ENCODE measurements around the gene ALDH1A2.

The ALDH1A2 gene

DNA sequence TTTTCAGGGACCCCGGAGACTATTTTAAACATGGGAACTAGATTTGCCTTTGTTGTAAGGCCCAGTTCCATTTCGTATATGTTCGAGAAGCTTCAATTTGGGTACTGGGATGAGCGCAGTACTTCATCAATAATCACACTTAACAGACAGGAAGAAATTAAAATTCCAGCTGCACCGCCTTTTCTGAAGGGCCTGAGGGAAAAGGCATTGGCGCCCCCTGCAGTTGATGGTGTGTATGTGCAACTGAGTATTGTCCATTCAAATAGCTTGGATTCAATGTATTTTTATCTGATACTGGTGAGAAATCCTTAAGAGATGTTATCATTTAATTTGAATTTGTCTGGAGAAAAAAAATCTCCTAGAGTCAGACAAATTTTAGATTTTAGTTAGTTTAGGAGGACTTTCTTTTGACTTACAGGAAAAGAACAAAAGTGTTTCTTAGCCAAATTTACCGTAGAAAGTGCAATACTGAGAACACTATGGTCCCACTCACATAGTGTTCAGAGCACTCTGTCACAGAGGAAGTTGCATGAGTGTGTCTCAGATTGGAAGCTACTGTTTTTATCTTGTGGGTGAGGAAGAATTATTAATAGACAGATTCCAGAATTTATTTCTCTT is 5.4 kb upstream of the ALDH1A2 start:
- peaks cover 4 to 52% (median 19%) of the 10 kb centered on the region in 5 experiments for H3K27me3 ChIP-seq (replicated peaks in 2 of 5; ENCODE audit: control insufficient read depth in 4 of 5, insufficient read depth in 5 of 5, low read length in 4 of 5)
- CTCF ChIA-PET, result interaction anchor here (0.8 to 3.1 kb wide), 19 partner anchors 9 to 520 kb away, joined by 3 to 20 read pairs (median 5); no protein-coding TSS in a partner anchor
- H3K4me3 ChIP-seq (ENCODE audit: control insufficient read depth in 1 of 7, extremely low read depth in 1 of 7, insufficient read depth in 4 of 7, low read depth in 2 of 7, low read length in 6 of 7), result no peak overlapping the region
- peak; percentile 48 to 69 (median 61) for DNase-seq
- peaks cover 0 to 6% (median 6%) of the 10 kb centered on the region in 4 experiments for H3K4me1 ChIP-seq (ENCODE audit: control extremely low read depth in 1 of 4, control insufficient read depth in 4 of 4, insufficient read depth in 4 of 4, low read length in 3 of 4)
- no peak overlapping the region for H3K27ac ChIP-seq (ENCODE audit: insufficient read depth in 1 of 2, low read depth in 1 of 2, low read length in 2 of 2, poor library complexity in 1 of 2, severe bottlenecking in 2 of 2)
- POLR2A ChIA-PET, result no interaction called here
- 60% methylated on average over 5 of the region's 7 CpGs for WGBS (ENCODE audit: insufficient coverage)
- H3K36me3 ChIP-seq (ENCODE audit: control insufficient read depth in 4 of 4, insufficient read depth in 4 of 4, low read length in 3 of 4), result no peaks in the 10 kb centered on the region
- H3K9me3 ChIP-seq (ENCODE audit: control extremely low read depth in 1 of 5, control insufficient read depth in 4 of 5, insufficient read depth in 2 of 5, low read depth in 1 of 5, low read length in 4 of 5), result no peaks in the 10 kb centered on the region

DNA sequence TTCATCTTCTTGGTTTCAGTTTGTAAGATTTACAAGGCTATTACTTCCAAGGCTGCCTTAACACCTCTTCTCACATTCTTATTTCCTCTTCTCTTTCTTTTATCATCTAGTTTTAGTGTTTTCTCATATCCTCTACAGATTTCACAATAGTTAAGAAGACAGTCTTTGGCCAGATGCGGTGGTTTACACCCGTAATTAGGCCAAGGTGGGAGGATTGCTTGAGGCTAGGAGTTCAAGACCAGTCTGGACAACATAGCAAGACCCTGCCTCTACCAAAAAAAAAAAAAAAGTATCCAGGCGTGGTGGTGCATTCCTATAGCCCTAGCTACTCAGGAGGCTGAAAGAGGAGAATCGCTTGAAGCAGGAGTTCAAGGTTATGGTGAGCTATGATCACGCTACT is 3.5 kb upstream of the ALDH1A2 start:
- ChIA-PET CTCF (interaction anchor here (0.6 to 3.1 kb wide), 10 partner anchors 10 to 336 kb away, joined by 3 to 20 read pairs (median 6); no protein-coding TSS in a partner anchor), POLR2A (no interaction called here)
- no peak overlapping the region for H3K4me3 ChIP-seq (ENCODE audit: control insufficient read depth in 1 of 7, extremely low read depth in 1 of 7, insufficient read depth in 4 of 7, low read depth in 2 of 7, low read length in 6 of 7)
- H3K4me1 ChIP-seq (ENCODE audit: control extremely low read depth in 1 of 4, control insufficient read depth in 4 of 4, insufficient read depth in 4 of 4, low read length in 3 of 4), result peaks cover 0 to 14% (median 11%) of the 10 kb centered on the region in 4 experiments
- H3K36me3 ChIP-seq (ENCODE audit: control insufficient read depth in 4 of 4, insufficient read depth in 4 of 4, low read length in 3 of 4), result no peaks in the 10 kb centered on the region
- WGBS (ENCODE audit: insufficient coverage), result 100% methylated on average over 1 of the region's 5 CpGs
- no peaks in the 10 kb centered on the region for H3K9me3 ChIP-seq (ENCODE audit: control extremely low read depth in 1 of 5, control insufficient read depth in 4 of 5, insufficient read depth in 2 of 5, low read depth in 1 of 5, low read length in 4 of 5)
- H3K27me3 ChIP-seq (replicated peaks in 2 of 5; ENCODE audit: control insufficient read depth in 4 of 5, insufficient read depth in 5 of 5, low read length in 4 of 5), result peaks cover 15 to 71% (median 30%) of the 10 kb centered on the region in 5 experiments
- no peak overlapping the region for H3K27ac ChIP-seq (ENCODE audit: insufficient read depth in 1 of 2, low read depth in 1 of 2, low read length in 2 of 2, poor library complexity in 1 of 2, severe bottlenecking in 2 of 2)
- DNase-seq, result no peak

DNA sequence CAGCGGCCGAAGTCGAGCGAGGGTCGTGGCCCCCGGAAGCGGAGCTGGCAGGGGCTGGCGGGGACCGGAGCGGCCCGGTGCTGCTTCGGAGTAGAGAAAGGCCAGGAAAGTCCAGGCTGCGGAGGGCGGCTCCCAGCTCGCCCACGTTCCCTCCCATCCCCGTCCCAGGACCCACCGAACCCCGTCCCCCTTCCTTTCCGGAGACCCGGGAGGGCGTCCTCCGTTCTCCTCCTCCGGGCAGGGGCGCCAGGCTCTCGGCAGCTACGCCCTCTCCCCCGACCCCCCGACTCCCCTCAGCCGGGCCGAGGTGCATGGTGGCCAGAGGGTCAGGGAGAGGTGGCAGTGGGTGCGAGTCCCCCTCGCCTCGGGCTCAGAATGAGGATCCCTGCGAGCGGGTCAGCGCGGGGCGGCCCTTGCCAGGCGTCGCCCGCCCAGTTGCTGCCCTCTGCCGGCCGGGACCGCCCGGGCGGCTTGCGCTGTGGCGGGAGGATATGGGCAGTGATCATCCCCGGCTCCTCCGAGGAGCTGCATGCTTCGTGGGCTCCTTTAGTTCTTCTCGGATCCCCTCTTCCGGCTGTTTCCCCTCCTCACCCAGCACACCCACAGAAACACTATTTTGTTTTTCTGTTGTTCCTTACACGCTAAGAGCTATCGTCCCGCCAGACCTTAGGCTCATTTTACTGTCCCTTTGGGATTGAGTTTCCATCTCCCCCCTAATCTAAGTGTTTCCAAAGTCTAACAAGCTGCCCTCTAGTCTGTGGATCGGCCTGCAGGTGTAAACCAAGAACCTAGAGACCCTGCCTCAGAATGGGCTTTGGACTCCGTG is 744 bp upstream of the ALDH1A2 start:
- Histone ChIP-seq H3K4me3 (ENCODE audit: control insufficient read depth in 1 of 7, extremely low read depth in 1 of 7, insufficient read depth in 4 of 7, low read depth in 2 of 7, low read length in 6 of 7) (peak overlapping the region in 6 of 7 experiments; percentile 19 to 69 (median 53)), H3K9me3 (ENCODE audit: control extremely low read depth in 1 of 5, control insufficient read depth in 4 of 5, insufficient read depth in 2 of 5, low read depth in 1 of 5, low read length in 4 of 5) (no peaks in the 10 kb centered on the region), H3K27ac (ENCODE audit: insufficient read depth in 1 of 2, low read depth in 1 of 2, low read length in 2 of 2, poor library complexity in 1 of 2, severe bottlenecking in 2 of 2) (no peak overlapping the region), H3K4me1 (ENCODE audit: control extremely low read depth in 1 of 4, control insufficient read depth in 4 of 4, insufficient read depth in 4 of 4, low read length in 3 of 4) (peaks cover 0 to 14% (median 11%) of the 10 kb centered on the region in 4 experiments), H3K27me3 (replicated peaks in 2 of 5; ENCODE audit: control insufficient read depth in 4 of 5, insufficient read depth in 5 of 5, low read length in 4 of 5) (peaks cover 14 to 87% (median 50%) of the 10 kb centered on the region in 5 experiments), H3K36me3 (ENCODE audit: control insufficient read depth in 4 of 4, insufficient read depth in 4 of 4, low read length in 3 of 4) (no peaks in the 10 kb centered on the region)
- CTCF ChIA-PET, result interaction anchor here (0.6 to 2.5 kb wide), 14 partner anchors 9 to 315 kb away, joined by 3 to 13 read pairs (median 4); no protein-coding TSS in a partner anchor
- WGBS (ENCODE audit: insufficient coverage), result 6% methylated on average over 45 of the region's 59 CpGs
- POLR2A ChIA-PET, result no interaction called here
- peak; percentile 42 to 51 (median 43) for DNase-seq

DNA sequence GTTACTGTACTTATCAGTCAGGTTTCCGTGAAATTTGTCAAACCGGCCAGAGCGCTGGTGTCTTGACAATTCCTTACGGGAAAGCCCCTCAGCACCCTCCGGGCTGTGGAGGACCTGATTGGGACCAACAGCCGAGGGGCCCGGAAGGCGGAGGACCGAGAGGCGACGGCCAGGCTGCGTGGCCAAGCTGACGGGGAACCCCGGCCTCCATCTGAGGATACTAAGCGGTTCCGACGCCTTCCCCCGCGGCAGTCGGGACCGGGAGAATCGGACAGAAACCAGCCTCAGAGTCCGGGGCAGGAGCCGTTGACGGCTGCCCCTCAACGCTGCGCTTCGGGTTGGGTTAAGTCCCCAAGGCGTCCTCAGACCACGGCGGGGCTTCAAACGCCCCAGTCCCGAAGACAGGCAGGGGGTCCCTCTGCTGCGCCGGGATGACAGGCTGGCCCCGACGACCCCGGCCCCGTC is 499 bp downstream of the ALDH1A2 start:
- peaks cover 0 to 14% (median 11%) of the 10 kb centered on the region in 4 experiments for H3K4me1 ChIP-seq (ENCODE audit: control extremely low read depth in 1 of 4, control insufficient read depth in 4 of 4, insufficient read depth in 4 of 4, low read length in 3 of 4)
- peaks cover 17 to 98% (median 57%) of the 10 kb centered on the region in 5 experiments for H3K27me3 ChIP-seq (replicated peaks in 2 of 5; ENCODE audit: control insufficient read depth in 4 of 5, insufficient read depth in 5 of 5, low read length in 4 of 5)
- H3K27ac ChIP-seq (ENCODE audit: insufficient read depth in 1 of 2, low read depth in 1 of 2, low read length in 2 of 2, poor library complexity in 1 of 2, severe bottlenecking in 2 of 2), result peak overlapping the region in 1 of 2 experiments; percentile 40
- no peaks in the 10 kb centered on the region for H3K9me3 ChIP-seq (ENCODE audit: control extremely low read depth in 1 of 5, control insufficient read depth in 4 of 5, insufficient read depth in 2 of 5, low read depth in 1 of 5, low read length in 4 of 5)
- CTCF ChIA-PET, result interaction anchor here (1.1 kb wide), 2 partner anchors 20 to 22 kb away, joined by 3 read pairs; no protein-coding TSS in a partner anchor
- DNase-seq, result no peak
- H3K36me3 ChIP-seq (ENCODE audit: control insufficient read depth in 4 of 4, insufficient read depth in 4 of 4, low read length in 3 of 4), result no peaks in the 10 kb centered on the region
- peak overlapping the region in 1 of 7 experiments; percentile 66 for H3K4me3 ChIP-seq (ENCODE audit: control insufficient read depth in 1 of 7, extremely low read depth in 1 of 7, insufficient read depth in 4 of 7, low read depth in 2 of 7, low read length in 6 of 7)
- WGBS (ENCODE audit: insufficient coverage), result 7% methylated on average over 39 of the region's 39 CpGs
- POLR2A ChIA-PET, result no interaction called here

DNA sequence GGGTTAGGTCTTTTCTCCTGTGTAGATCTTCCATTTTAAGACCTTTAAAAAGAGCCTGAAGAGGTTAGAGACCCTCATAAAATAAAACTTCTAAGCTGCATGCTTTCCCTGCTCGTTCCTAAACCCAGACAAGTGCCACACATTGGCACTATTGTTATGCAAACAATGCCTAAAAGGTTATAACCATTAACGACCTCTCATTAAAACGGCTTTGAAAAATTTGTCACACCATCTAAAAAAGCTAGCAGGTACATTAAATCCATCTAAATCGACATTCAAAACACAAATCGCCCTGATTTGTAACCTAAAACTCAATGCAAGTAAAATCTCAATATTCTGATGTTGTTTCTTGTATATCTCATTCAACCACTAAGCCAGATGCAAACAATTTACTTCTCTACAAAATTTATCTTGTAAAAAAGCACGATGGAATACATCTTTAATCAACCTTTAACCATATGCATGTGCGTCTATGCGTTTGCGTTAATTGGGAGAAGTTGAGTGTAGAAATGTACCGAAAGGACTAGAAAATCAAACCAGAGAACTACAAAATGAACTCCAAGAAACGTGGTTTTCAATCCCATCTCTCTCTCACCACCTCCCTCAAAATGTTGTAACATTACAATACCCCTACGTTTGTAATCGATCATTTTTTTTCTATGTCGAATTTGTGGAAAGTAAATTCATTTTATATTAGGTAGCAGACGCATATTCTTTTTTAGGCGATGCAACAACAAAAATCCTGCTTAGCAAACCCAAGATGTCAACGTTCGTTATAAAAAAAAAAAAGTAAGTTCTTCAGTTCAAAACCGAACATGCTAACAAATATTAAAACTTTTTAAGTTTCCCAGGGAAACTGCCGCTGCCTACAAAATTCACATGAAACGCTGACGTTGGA is 1.2 kb downstream of the ALDH1A2 start:
- ChIA-PET CTCF (interaction anchor here (0.8 to 1.6 kb wide), 3 partner anchors 9 to 204 kb away, joined by 3 to 6 read pairs (median 3); no protein-coding TSS in a partner anchor), POLR2A (no interaction called here)
- 15% methylated on average over 10 of the region's 22 CpGs for WGBS (ENCODE audit: insufficient coverage)
- Histone ChIP-seq H3K4me3 (ENCODE audit: control insufficient read depth in 1 of 7, extremely low read depth in 1 of 7, insufficient read depth in 4 of 7, low read depth in 2 of 7, low read length in 6 of 7) (no peak overlapping the region), H3K27ac (ENCODE audit: insufficient read depth in 1 of 2, low read depth in 1 of 2, low read length in 2 of 2, poor library complexity in 1 of 2, severe bottlenecking in 2 of 2) (peak overlapping the region in 1 of 2 experiments; percentile 40), H3K4me1 (ENCODE audit: control extremely low read depth in 1 of 4, control insufficient read depth in 4 of 4, insufficient read depth in 4 of 4, low read length in 3 of 4) (peaks cover 0 to 14% (median 11%) of the 10 kb centered on the region in 4 experiments), H3K36me3 (ENCODE audit: control insufficient read depth in 4 of 4, insufficient read depth in 4 of 4, low read length in 3 of 4) (no peaks in the 10 kb centered on the region), H3K27me3 (replicated peaks in 2 of 5; ENCODE audit: control insufficient read depth in 4 of 5, insufficient read depth in 5 of 5, low read length in 4 of 5) (peaks cover 17 to 99% (median 55%) of the 10 kb centered on the region in 5 experiments), H3K9me3 (ENCODE audit: control extremely low read depth in 1 of 5, control insufficient read depth in 4 of 5, insufficient read depth in 2 of 5, low read depth in 1 of 5, low read length in 4 of 5) (no peaks in the 10 kb centered on the region)
- DNase-seq, result peak in 2 of 3 donors; percentile 31 to 33

DNA sequence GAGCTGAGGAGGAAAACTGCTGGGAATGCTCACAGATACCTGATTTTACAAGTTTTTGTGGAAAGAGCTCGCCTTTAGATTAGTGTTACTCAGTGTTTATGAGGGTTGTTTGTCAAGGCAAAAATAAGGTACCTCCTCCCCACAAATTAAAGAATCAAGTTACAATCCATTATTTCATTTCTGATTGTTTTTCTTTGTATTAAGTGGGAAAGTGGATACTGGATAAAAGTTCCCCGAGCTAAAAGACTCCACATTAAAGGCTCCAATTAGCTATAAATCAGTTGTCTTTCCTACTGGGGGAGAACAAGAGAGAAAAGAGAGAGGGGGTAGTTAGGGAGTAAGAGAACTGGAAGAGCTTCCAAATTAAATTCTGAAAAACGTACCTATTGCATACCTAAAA is 1.9 kb downstream of the ALDH1A2 start:
- Histone ChIP-seq H3K4me3 (ENCODE audit: control insufficient read depth in 1 of 7, extremely low read depth in 1 of 7, insufficient read depth in 4 of 7, low read depth in 2 of 7, low read length in 6 of 7) (no peak overlapping the region), H3K27ac (ENCODE audit: insufficient read depth in 1 of 2, low read depth in 1 of 2, low read length in 2 of 2, poor library complexity in 1 of 2, severe bottlenecking in 2 of 2) (peak overlapping the region in 1 of 2 experiments; percentile 40), H3K4me1 (ENCODE audit: control extremely low read depth in 1 of 4, control insufficient read depth in 4 of 4, insufficient read depth in 4 of 4, low read length in 3 of 4) (peaks cover 0 to 14% (median 11%) of the 10 kb centered on the region in 4 experiments), H3K27me3 (replicated peaks in 2 of 5; ENCODE audit: control insufficient read depth in 4 of 5, insufficient read depth in 5 of 5, low read length in 4 of 5) (peaks cover 17 to 98% (median 52%) of the 10 kb centered on the region in 5 experiments), H3K36me3 (ENCODE audit: control insufficient read depth in 4 of 4, insufficient read depth in 4 of 4, low read length in 3 of 4) (no peaks in the 10 kb centered on the region), H3K9me3 (ENCODE audit: control extremely low read depth in 1 of 5, control insufficient read depth in 4 of 5, insufficient read depth in 2 of 5, low read depth in 1 of 5, low read length in 4 of 5) (no peaks in the 10 kb centered on the region)
- ChIA-PET CTCF (interaction anchor here (0.8 to 1.6 kb wide), 5 partner anchors 8 to 203 kb away, joined by 3 to 6 read pairs (median 3); no protein-coding TSS in a partner anchor), POLR2A (no interaction called here)
- no peak for DNase-seq
- no CpG with 5 or more reads among the region's 3 CpGs for WGBS (ENCODE audit: insufficient coverage)
